NB4 (cell line): Measurements from ENCODE around the gene NTHL1.

ENCODE experiments used
- DNase-seq: peaks from one replicate; pipeline ENCODE4 v3.0.0; 2010; ENCODE audit warnings: low read depth
- H3K4me3 ChIP-seq: one replicate; pipeline ENCODE4 v1.5.1; 2011; ENCODE audit warnings: mild to moderate bottlenecking, low read depth, low read length, moderate library complexity
- CTCF ChIP-seq: IDR thresholded peaks from one replicate; pipeline ENCODE4 v1.5.1; 2012; ENCODE audit warnings: low read depth, low read length
- MYC ChIP-seq: IDR thresholded peaks from 2 replicates; pipeline ENCODE4 v1.6.1; 2011; ENCODE audit warnings: low read depth, low read length
- POLR2A ChIP-seq: IDR thresholded peaks from 2 replicates; pipeline ENCODE4 v1.6.1; 2011; ENCODE audit warnings: mild to moderate bottlenecking; ENCODE audit not compliant: insufficient read length; ENCODE audit errors: extremely low read depth
- TF ChIP-seq, protein P1 (sequence below): IDR thresholded peaks from 2 replicates; pipeline ENCODE4 v1.6.1; 2011; ENCODE audit warnings: low read depth, low read length

The NTHL1 gene

GRCh38 chr16:1999866-2000514, 47.6 kb downstream of the NTHL1 start:
- H3K4me3 ChIP-seq: no peak overlapping the region
- TF ChIP-seq MYC: no peak
- no peak for DNase-seq

GRCh38 chr16:1998852-1999801, 48.5 kb downstream of the NTHL1 start:
- no peak for DNase-seq
- H3K4me3 ChIP-seq: no peak overlapping the region
- TF ChIP-seq, protein P1, sequence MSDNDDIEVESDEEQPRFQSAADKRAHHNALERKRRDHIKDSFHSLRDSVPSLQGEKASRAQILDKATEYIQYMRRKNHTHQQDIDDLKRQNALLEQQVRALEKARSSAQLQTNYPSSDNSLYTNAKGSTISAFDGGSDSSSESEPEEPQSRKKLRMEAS: no peak
- TF ChIP-seq POLR2A (no peak), CTCF (no peak), MYC (no peak)

- no peak for DNase-seq
- no peak for TF ChIP-seq CTCF
- TF ChIP-seq MYC: no peak
- TF ChIP-seq, protein P1: no peak
- TF ChIP-seq POLR2A: no peak
- H3K4me3 ChIP-seq: no peak overlapping the region
Observed at GRCh38 chr16:1998360-1998835, 49.2 kb downstream of the NTHL1 start.

DNA sequence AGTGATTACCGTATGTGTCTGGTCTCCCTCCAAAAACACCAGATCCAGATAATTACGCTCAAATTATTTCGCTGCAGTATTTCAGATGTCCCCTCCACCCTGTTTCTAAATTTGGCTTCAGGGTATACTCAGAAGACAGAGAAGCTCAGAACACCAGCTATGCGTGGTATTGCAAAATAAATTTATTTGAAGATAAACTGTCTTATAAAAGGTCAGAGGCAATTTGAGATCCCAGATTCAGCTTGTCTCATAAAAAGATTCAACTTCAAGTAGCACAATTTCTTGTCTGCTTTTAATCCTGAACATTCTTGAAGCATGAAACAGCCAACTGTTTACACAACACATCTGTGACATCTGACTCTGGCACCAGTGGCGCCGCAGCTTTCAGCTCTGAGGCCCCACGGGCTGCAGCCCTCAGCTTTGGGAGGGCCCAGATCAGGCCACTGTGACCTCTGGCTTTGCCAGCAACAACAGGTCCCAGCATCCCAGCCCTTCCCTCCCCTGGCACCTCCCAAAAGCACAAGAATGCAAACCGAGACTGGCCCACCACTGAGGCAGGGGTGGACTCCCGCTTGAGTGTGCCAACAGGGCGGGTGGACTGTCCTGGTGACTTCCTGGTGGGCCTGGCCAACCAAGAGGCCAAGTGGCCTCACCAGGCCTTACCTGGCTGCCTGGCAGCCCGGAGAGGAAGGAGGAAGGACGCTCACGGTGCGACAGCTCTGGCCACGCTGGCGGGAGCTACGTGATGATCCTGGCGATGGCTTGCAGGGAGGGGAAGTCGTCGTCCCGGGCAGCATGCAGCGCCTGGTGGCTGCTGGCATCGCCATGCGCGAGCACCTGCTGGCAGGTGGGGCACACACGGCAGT, 49.9 kb downstream of the NTHL1 start:
- no peak for DNase-seq
- no peak overlapping the region for H3K4me3 ChIP-seq
- TF ChIP-seq MYC (no peak), POLR2A (no peak), CTCF (no peak)
- TF ChIP-seq, protein P1: no peak

DNA sequence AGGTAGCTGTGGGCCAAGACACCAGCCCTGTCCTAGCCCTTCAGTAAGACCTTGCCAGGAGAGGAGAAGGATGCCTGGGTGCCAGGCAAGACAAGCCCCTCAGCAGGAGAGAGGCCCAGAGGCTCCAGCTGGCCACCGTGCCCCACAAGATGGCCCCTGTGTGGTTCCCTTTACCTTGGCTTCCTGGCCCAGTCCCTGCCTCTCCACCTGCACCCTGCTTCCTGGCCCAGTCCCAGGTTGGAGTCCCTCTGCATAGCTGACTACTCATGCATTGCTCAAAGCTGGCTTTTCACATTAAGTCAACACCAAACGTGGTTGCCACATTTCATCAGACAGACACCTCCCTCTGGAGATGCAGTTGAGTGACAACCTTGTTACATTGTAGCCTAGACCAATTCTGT, 53.9 kb downstream of the NTHL1 start:
- no peak for DNase-seq
- TF ChIP-seq CTCF (no peak), MYC (no peak), POLR2A (no peak)
- TF ChIP-seq, protein P1: no peak
- H3K4me3 ChIP-seq: no peak overlapping the region
